Panc1 (cell line): ENCODE data around the gene LTBP2. TPM values are rescaled to one million over a fixed set of nuclear protein-coding genes. Genes with fewer than 3 reads are reported as not detected.

Source experiments
- ATAC-seq: fragments of 200-7000 bp; cut with Tn5 transposase; 2 replicates; pipeline ENCODE4 v1.9.1; 2020; ENCODE audit warnings: mild to moderate bottlenecking, moderate library complexity
- BruUV-seq: library from RNA; stranded (reverse); fragments of 400-500 nt; replicated peaks from 2 replicates; lab custom pipeline; 2021; lab: Mats Ljungman, UMichigan
- CTCF ChIA-PET: fragments of 300-600 bp; sonication (Branson Sonifier 250); formaldehyde crosslinking; loops from one replicate; lab custom pipeline; 2022; ENCODE audit warnings: antibody characterized with exemption; lab: Charles Lee
- POLR2A ChIA-PET: fragments of 300-600 bp; sonication (Branson Sonifier 250); formaldehyde crosslinking; loops from one replicate; lab custom pipeline; 2022; ENCODE audit warnings: antibody characterized with exemption; lab: Charles Lee
- DNase-seq: peaks from one replicate; pipeline ENCODE4 v3.0.0-alpha.2; 2010; ENCODE audit warnings: low read depth, low spot score
- H3K27ac ChIP-seq: 2 replicates; pipeline ENCODE4 v1.5.1; 2011; ENCODE audit warnings: mild to moderate bottlenecking, low read length, inconsistent platforms
- H3K27me3 ChIP-seq: fragments of 200-500 bp; sonication (Bioruptor generic); 2 replicates; pipeline ENCODE4 v1.6.0; 2014; ENCODE audit warnings: low read length, inconsistent platforms; ENCODE audit not compliant: control insufficient read depth, insufficient read depth
- H3K36me3 ChIP-seq: fragments of 200-500 bp; sonication (Bioruptor generic); 2 replicates; pipeline ENCODE4 v1.5.1; 2014; ENCODE audit warnings: inconsistent platforms, mild to moderate bottlenecking, low read length, moderate library complexity; ENCODE audit not compliant: control insufficient read depth, insufficient read depth
- H3K4me1 ChIP-seq: 2 replicates; pipeline ENCODE4 v1.5.1; 2011; ENCODE audit warnings: inconsistent platforms, mild to moderate bottlenecking, low read length, moderate library complexity; ENCODE audit not compliant: control insufficient read depth, insufficient read depth
- H3K4me3 ChIP-seq, 2 experiments: 2 replicates each; pipeline ENCODE4 v1.5.1; 2011 to 2012; ENCODE audit warnings: low read depth in 2 of 2, low read length in 2 of 2, mild to moderate bottlenecking in 2 of 2, inconsistent platforms in 1 of 2, moderate library complexity in 1 of 2
- H3K9me3 ChIP-seq: fragments of 200-500 bp; sonication (Bioruptor generic); 2 replicates; pipeline ENCODE4 v1.5.1; 2014; ENCODE audit warnings: low read depth, mild to moderate bottlenecking, inconsistent platforms, low read length, moderate library complexity; ENCODE audit not compliant: control insufficient read depth, insufficient read depth
- CTCF ChIP-seq: fragments of 450-650 bp; IDR thresholded peaks from 2 replicates; pipeline ENCODE4 v1.5.1; 2017; ENCODE audit warnings: mild to moderate bottlenecking
- POLR2AphosphoS5 ChIP-seq: IDR thresholded peaks from 2 replicates; pipeline ENCODE4 v1.6.1; 2012; ENCODE audit warnings: mild to moderate bottlenecking, low read depth, low read length, moderate library complexity
- REST ChIP-seq, 2 experiments: IDR thresholded peaks; 2 replicates each; pipeline ENCODE4 v1.6.1; 2011 to 2012; ENCODE audit warnings: low read depth in 2 of 2, control low read depth in 1 of 2, low read length in 1 of 2, mild to moderate bottlenecking in 1 of 2, moderate library complexity in 1 of 2; ENCODE audit not compliant: insufficient read depth in 1 of 2
- SIN3A ChIP-seq: IDR thresholded peaks from 2 replicates; pipeline ENCODE4 v1.6.1; 2012; ENCODE audit warnings: low read depth, mild to moderate bottlenecking, low read length, moderate library complexity, borderline replicate concordance; ENCODE audit not compliant: insufficient read depth
- TCF7L2 ChIP-seq: IDR thresholded peaks from 2 replicates; pipeline ENCODE4 v1.6.1; 2011; ENCODE audit warnings: mild to moderate bottlenecking, low read depth, low read length, inconsistent platforms
- in situ Hi-C: cut with HindIII; loops from 2 replicates; pipeline ENCODE4 v1.10.0; 2016; ENCODE audit warnings: low sequenced_read_pairs, low pct_unique_long_range_greater_than_20kb
- intact Hi-C: fragments of 100-400 bp; cut with micrococcal nuclease; formaldehyde crosslinking; loops from one replicate; pipeline ENCODE4 v1.10.0; 2022; ENCODE audit not compliant: unreplicated experiment
- total RNA-seq: library from RNA; stranded (reverse); gene quantifications from one replicate; pipeline ENCODE4 v1.2.1, GENCODE V29; 2021; ENCODE audit not compliant: unreplicated experiment

The LTBP2 gene
- total RNA-seq, 1 experiment from 2014 or later: 69.8 TPM

DNA sequence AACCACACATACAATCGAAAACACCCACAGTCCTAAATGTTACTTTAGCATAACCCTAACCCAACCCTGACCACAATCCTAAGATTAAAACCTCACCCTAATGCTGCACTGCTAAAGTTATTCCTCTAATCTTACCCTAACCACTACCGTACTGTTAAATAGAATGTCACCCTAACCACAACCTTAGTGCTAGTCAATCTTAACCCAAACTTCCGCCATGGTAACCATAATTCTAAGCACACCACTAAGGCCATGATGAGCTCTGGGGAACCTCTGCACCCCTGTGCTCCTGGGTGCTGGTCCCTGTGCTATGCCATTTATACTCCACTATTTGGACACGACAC, 38.0 kb downstream of the LTBP2 start:
- intact Hi-C loops (no loop called here), in situ Hi-C loops (no loop called here)
- H3K27ac ChIP-seq: no peak overlapping the region
- ChIA-PET CTCF (no interaction called here), POLR2A (no interaction called here)
- H3K4me1 ChIP-seq: peaks cover 26% of the 10 kb centered on the region
- no TSS peak for BruUV-seq
- no peak for ATAC-seq
- no peaks in the 10 kb centered on the region for H3K36me3 ChIP-seq
- no peaks in the 10 kb centered on the region for H3K9me3 ChIP-seq
- no peak overlapping the region for H3K4me3 ChIP-seq
- no peak for DNase-seq
- TF ChIP-seq POLR2AphosphoS5 (no peak), SIN3A (no peak), REST (IDR thresholded peaks at IDR 0.05; ENCODE audit: insufficient read depth in 1 of 2, low read depth in 2 of 2, low read length in 1 of 2) (no peak), TCF7L2 (no peak), CTCF (no peak)
- no peaks in the 10 kb centered on the region for H3K27me3 ChIP-seq

DNA sequence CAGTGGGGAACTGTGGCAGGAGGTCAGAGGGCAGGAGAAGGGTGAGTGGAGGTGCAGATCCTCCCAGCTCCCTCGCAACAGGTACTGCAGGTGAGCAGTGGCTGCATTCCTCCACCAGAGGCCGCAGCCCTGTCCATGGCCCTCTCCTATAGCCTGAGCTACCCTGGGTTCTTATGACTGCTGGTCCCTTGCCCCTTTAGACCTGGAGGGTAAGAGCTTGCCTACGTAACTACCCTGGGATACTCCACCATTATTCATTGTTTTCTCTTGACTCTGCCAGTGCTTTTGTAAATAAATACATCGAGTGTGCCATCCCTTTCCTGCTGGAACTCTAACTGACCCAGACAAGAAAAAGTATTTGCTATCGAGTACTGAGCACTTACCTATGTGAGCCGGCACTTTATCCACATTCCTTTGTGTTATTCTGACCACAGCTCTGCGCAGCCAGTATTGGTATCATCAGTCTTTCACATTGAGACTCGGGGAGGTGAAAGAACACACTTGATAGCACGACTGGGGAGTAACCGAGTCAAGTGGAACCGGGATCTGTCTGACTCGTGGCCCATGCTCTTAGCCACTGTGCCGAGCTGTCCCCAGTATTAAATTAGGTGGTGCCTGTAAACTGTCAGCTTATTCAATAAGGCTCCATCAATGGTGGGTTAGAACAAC, 38.5 kb downstream of the LTBP2 start:
- TF ChIP-seq TCF7L2 (no peak), CTCF (peak; percentile 77)
- Histone ChIP-seq H3K27ac (peak overlapping the region; percentile 21; the same call in 1 of the 2 replicates), H3K9me3 (no peaks in the 10 kb centered on the region), H3K27me3 (no peaks in the 10 kb centered on the region), H3K36me3 (no peaks in the 10 kb centered on the region), H3K4me1 (peaks cover 26% of the 10 kb centered on the region), H3K4me3 (no peak overlapping the region; a peak in 1 of 4 replicates)
- ChIA-PET CTCF (interaction anchor here (1.0 kb wide), 1 partner anchor 38 kb away, joined by 3 read pairs; the partner anchor contains the start of gene LTBP2), POLR2A (no interaction called here)
- in situ Hi-C loops (no loop called here), intact Hi-C loops (no loop called here)
- ATAC-seq (peak; percentile 81), DNase-seq (no peak)
- BruUV-seq: no TSS peak
